A673 (cell line): ENCODE data around the gene TJP1.

Experiments used
- CTCF ChIP-seq: fragments of 300-800, 200-600 bp; sonication (generic); conservative IDR thresholded peaks from 2 replicates; pipeline ENCODE4 v1.5.1; 2017; ENCODE audit warnings: low read depth, mild to moderate bottlenecking, antibody characterized with exemption, low read length, moderate library complexity, mixed read lengths
- EZH2 ChIP-seq: fragments of 200-600 bp; sonication (generic); IDR thresholded peaks from 2 replicates; pipeline ENCODE4 v1.6.1; 2017; ENCODE audit warnings: borderline replicate concordance, low read depth, mild to moderate bottlenecking, mixed read lengths, antibody characterized with exemption, low read length; ENCODE audit not compliant: poor library complexity, severe bottlenecking

- TF ChIP-seq CTCF (no peak), EZH2 (no peak)
Observed at GRCh38 chr15:29693225-29693624, 129.0 kb downstream of the TJP1 start.
